OCI-M2 (cell line): ENCODE results near the gene FOXS1.

Experiments used
- DNase-seq: peaks from one replicate; lab custom pipeline; 2025; ENCODE audit not compliant: unreplicated experiment; lab: John Stamatoyannopoulos, UW

FOXS1 gene

DNA sequence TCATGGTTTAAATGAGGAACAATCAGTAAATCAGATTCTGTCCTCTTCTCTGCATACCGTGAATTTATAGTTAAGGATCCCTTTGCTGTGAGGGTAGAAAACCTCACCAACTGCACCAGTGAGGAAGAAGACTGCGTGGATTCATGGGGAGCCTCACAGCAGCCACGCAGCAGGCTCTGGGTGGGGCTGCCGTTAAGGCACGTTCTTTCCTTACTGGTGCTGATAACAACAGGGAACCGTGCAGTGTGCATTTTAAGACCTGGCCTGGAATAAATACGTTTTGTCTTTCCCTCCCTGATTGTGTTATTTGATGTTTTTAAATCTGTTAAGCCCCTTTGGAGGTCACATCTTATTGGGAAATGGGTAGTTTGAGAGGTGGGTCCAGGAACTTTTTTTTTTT lies 43.9 kb downstream of the FOXS1 start:
- no peak for DNase-seq

DNA sequence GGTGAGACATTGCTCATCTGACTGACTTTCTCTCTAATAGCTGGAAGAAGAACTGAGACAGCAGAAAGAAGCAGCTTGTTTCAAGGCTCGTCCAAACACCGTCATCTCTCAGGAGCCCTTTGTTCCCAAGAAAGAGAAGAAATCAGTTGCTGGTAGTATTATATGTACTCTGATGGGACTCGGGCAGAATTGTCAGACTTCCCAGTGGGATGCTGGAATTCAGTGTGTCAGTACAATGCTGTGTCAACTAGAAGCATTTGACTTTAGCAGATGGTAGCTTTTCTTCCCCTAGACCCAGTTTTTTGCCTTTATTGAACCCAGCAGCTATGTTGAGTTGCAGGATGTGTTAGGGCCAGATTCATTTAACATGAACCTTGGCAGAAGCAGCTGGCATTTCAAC lies 48.0 kb downstream of the FOXS1 start:
- no peak for DNase-seq
